OCI-LY7 (cell line): Measurements from ENCODE around the gene NEMP2. TPM values are rescaled to one million over a fixed set of nuclear protein-coding genes. Genes with fewer than 3 reads are reported as not detected.

Source experiments
- BruUV-seq: library from RNA; stranded (reverse); fragments of 400-500 nt; replicated peaks from 2 replicates; lab custom pipeline; 2021; lab: Mats Ljungman, UMichigan
- CTCF ChIA-PET: fragments of 300-600 bp; sonication (Branson Sonifier 250); formaldehyde crosslinking; loops from one replicate; lab custom pipeline; 2022; ENCODE audit warnings: antibody characterized with exemption; ENCODE audit not compliant: unreplicated experiment; lab: Charles Lee
- POLR2A ChIA-PET: fragments of 300-600 bp; sonication (Branson Sonifier 250); formaldehyde crosslinking; loops from one replicate; lab custom pipeline; 2022; ENCODE audit warnings: antibody characterized with exemption; lab: Charles Lee
- DNase-seq: peaks from one replicate; pipeline ENCODE4 v3.0.0-alpha.2; 2015; ENCODE audit warnings: low spot score
- H2AFZ ChIP-seq: fragments of 200-600 bp; sonication (generic), shearing (Covaris generic); 2 replicates; pipeline ENCODE4 v1.6.1; 2014; ENCODE audit warnings: mild to moderate bottlenecking, antibody characterized with exemption, low read length, moderate library complexity
- H3K27ac ChIP-seq: fragments of 200-600 bp; sonication (generic); 2 replicates; pipeline ENCODE4 v1.5.1; 2014; ENCODE audit warnings: mixed run types, low read depth, mild to moderate bottlenecking, moderate library complexity, low read length, inconsistent platforms; ENCODE audit not compliant: poor library complexity, severe bottlenecking
- H3K36me3 ChIP-seq: fragments of 200-600 bp; sonication (generic); 2 replicates; pipeline ENCODE4 v1.6.1; 2014; ENCODE audit warnings: mild to moderate bottlenecking, antibody characterized with exemption, low read length, moderate library complexity, mixed read lengths; ENCODE audit not compliant: insufficient read depth
- H3K4me1 ChIP-seq: fragments of 200-600 bp; sonication (generic); 2 replicates; pipeline ENCODE4 v1.5.1; 2014; ENCODE audit warnings: mild to moderate bottlenecking, low read length; ENCODE audit not compliant: insufficient read depth, poor library complexity, severe bottlenecking
- H3K4me2 ChIP-seq: fragments of 200-600 bp; sonication (generic); 2 replicates; pipeline ENCODE4 v1.6.1; 2014; ENCODE audit warnings: mild to moderate bottlenecking, low read length
- H3K4me3 ChIP-seq: fragments of 200-600 bp; sonication (generic); 2 replicates; pipeline ENCODE4 v1.5.1; 2014; ENCODE audit warnings: mild to moderate bottlenecking, low read depth, low read length; ENCODE audit not compliant: poor library complexity, severe bottlenecking
- H3K79me2 ChIP-seq: fragments of 200-600 bp; sonication (generic); 2 replicates; pipeline ENCODE4 v1.6.1; 2016; ENCODE audit warnings: low read depth, mild to moderate bottlenecking, low read length, moderate library complexity, mixed read lengths; ENCODE audit not compliant: insufficient read depth
- H3K9me2 ChIP-seq: fragments of 200-600 bp; sonication (generic); 2 replicates; pipeline ENCODE4 v1.6.1; 2016; ENCODE audit warnings: mild to moderate bottlenecking, low read length, mixed read lengths; ENCODE audit not compliant: insufficient read depth
- H3K9me3 ChIP-seq: fragments of 200-600 bp; sonication (generic); 2 replicates; pipeline ENCODE4 v1.6.1; 2014; ENCODE audit warnings: mild to moderate bottlenecking, mixed run types, low read length, mixed read lengths
- H4K20me1 ChIP-seq: fragments of 200-600 bp; sonication (generic); 2 replicates; pipeline ENCODE4 v1.6.1; 2014; ENCODE audit warnings: mild to moderate bottlenecking, antibody characterized with exemption, low read length, moderate library complexity, mixed read lengths; ENCODE audit not compliant: insufficient read depth
- EZH2phosphoT487 ChIP-seq: fragments of 200-600 bp; sonication (generic); IDR thresholded peaks from 2 replicates; pipeline ENCODE4 v1.6.1; 2018; ENCODE audit warnings: low read depth, borderline replicate concordance, mild to moderate bottlenecking, mixed run types, antibody characterized with exemption, low read length, moderate library complexity, mixed read lengths
- intact Hi-C: fragments of 100-400 bp; cut with micrococcal nuclease; formaldehyde crosslinking; loops from one replicate; pipeline ENCODE4 v1.10.0; 2022; ENCODE audit not compliant: unreplicated experiment
- total RNA-seq, 2 experiments: library from RNA; depleted of rRNA in 1 of 2; stranded (reverse); fragments of >200 nt in 1 of 2; shearing (Covaris generic) in 1 of 2; gene quantifications; 2 replicates each; pipeline ENCODE4 v1.2.3, GENCODE V29; 2014 to 2022
- TF ChIP-seq, protein P1 (sequence below): fragments of 200-600 bp; sonication (generic); conservative IDR thresholded peaks from 2 replicates; pipeline ENCODE4 v1.5.1; 2014; ENCODE audit warnings: mild to moderate bottlenecking, antibody characterized with exemption, low read length, moderate library complexity, mixed read lengths

Gene NEMP2
- total RNA-seq, 2 experiments from 2014 or later, result 5.6 to 18.5 TPM

DNA sequence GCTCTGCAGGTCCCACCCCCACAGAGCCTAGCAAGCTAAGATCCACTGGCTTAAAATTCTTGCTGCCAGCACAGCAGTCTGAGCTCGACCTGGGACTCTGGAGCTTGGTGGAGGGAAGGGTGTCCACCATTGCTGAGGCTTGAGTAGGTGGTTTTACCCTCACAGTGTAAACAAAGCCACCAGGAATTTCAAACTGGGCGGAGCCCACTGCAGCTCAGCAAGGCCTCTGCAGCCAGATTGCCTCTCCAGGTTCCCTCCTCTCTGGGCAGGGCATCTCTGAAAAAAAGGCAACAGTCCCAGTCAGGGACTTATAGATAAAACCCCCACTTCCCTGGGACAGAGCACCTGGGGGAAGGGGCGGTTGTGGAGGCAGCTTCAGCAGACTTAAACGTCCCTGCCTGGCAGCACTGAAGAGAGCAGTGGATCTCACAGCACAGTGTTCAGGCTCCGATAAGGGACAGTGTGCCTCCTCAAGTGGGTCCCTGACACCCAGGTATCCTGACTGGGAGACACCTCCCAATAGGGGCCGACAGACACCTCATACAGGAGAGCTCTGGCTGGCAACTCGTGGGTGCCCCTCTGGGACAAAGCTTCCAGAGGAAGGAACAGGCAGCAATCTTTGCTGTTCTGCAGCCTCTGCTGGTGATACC is 20.0 kb upstream of the NEMP2 start:
- BruUV-seq, result no TSS peak
- H3K27ac ChIP-seq, result no peak overlapping the region
- H3K9me2 ChIP-seq, result no peaks in the 10 kb centered on the region
- DNase-seq, result no peak
- H3K4me2 ChIP-seq, result no peak overlapping the region
- intact Hi-C loops, result no loop called here
- no peaks in the 10 kb centered on the region for H4K20me1 ChIP-seq
- no peak overlapping the region for H2AFZ ChIP-seq
- H3K9me3 ChIP-seq, result no peaks in the 10 kb centered on the region
- no peak for TF ChIP-seq EZH2phosphoT487
- TF ChIP-seq, protein P1, sequence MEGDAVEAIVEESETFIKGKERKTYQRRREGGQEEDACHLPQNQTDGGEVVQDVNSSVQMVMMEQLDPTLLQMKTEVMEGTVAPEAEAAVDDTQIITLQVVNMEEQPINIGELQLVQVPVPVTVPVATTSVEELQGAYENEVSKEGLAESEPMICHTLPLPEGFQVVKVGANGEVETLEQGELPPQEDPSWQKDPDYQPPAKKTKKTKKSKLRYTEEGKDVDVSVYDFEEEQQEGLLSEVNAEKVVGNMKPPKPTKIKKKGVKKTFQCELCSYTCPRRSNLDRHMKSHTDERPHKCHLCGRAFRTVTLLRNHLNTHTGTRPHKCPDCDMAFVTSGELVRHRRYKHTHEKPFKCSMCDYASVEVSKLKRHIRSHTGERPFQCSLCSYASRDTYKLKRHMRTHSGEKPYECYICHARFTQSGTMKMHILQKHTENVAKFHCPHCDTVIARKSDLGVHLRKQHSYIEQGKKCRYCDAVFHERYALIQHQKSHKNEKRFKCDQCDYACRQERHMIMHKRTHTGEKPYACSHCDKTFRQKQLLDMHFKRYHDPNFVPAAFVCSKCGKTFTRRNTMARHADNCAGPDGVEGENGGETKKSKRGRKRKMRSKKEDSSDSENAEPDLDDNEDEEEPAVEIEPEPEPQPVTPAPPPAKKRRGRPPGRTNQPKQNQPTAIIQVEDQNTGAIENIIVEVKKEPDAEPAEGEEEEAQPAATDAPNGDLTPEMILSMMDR, result no peak
- ChIA-PET POLR2A (interaction anchor here (0.7 to 1.7 kb wide), 2 partner anchors 7 to 10 kb away, joined by 3 to 5 read pairs; no protein-coding TSS in a partner anchor), CTCF (no interaction called here)
- H3K79me2 ChIP-seq, result no peaks in the 10 kb centered on the region
- no peaks in the 10 kb centered on the region for H3K36me3 ChIP-seq
- no peaks in the 10 kb centered on the region for H3K4me1 ChIP-seq
- no peak overlapping the region for H3K4me3 ChIP-seq

DNA sequence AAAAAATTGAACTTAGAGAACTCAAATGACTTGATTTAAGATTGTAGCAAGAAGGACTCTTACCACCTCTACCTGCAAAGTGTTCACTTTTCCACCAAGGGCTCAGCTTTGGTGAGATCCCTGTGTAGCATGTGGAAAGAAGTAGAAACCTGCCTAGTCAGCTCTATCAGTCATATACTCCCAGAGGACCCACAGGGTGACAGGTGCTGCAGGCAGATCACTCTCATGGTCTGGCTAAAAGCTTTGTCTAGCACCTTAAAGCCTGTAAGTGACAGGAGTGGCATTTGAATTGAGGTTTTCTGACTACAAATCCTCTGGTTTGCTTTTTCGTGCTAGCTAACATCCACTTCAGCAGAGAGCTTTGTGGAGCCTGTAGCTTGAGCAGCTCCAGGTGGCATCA is 18.7 kb upstream of the NEMP2 start:
- no peaks in the 10 kb centered on the region for H3K4me1 ChIP-seq
- H3K4me2 ChIP-seq, result no peak overlapping the region
- TF ChIP-seq EZH2phosphoT487, result no peak
- TF ChIP-seq, protein P1, result no peak
- H2AFZ ChIP-seq, result no peak overlapping the region
- no peak overlapping the region for H3K4me3 ChIP-seq
- H3K9me2 ChIP-seq, result no peaks in the 10 kb centered on the region
- H3K36me3 ChIP-seq, result no peaks in the 10 kb centered on the region
- H3K79me2 ChIP-seq, result no peaks in the 10 kb centered on the region
- ChIA-PET POLR2A (interaction anchor here (1.0 to 1.7 kb wide), 2 partner anchors 9 to 10 kb away, joined by 3 to 5 read pairs; no protein-coding TSS in a partner anchor), CTCF (no interaction called here)
- DNase-seq, result no peak
- intact Hi-C loops, result no loop called here
- BruUV-seq, result no TSS peak
- no peaks in the 10 kb centered on the region for H3K9me3 ChIP-seq
- H4K20me1 ChIP-seq, result no peaks in the 10 kb centered on the region
- H3K27ac ChIP-seq, result no peak overlapping the region

DNA sequence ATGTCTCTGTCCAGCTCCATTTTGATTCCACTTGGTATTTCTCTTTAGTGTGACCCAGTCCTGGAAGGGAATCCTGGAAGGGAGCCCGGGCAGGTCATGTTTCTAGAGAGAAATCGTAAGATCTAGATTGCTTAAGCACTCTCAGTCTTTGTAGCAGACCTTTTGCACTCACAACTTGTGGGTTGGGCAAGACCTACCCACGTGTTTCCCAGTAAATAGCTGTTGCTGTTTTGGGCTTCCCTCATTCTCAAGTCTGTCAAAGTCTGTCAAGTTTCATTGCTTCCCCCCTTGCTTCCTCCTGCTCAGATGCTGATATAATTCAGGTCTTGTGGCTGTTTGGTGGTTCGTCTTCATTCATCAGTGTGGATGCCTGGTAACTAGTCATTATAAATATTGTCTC is 17.4 kb upstream of the NEMP2 start:
- DNase-seq, result no peak
- H3K4me1 ChIP-seq, result no peaks in the 10 kb centered on the region
- no peak overlapping the region for H2AFZ ChIP-seq
- no peaks in the 10 kb centered on the region for H3K79me2 ChIP-seq
- no peaks in the 10 kb centered on the region for H3K9me3 ChIP-seq
- no peak overlapping the region for H3K27ac ChIP-seq
- no TSS peak for BruUV-seq
- no peaks in the 10 kb centered on the region for H4K20me1 ChIP-seq
- intact Hi-C loops, result no loop called here
- CTCF ChIA-PET, result no interaction called here
- no peaks in the 10 kb centered on the region for H3K36me3 ChIP-seq
- no peaks in the 10 kb centered on the region for H3K9me2 ChIP-seq
- no peak for TF ChIP-seq EZH2phosphoT487
- TF ChIP-seq, protein P1, result no peak
- no peak overlapping the region for H3K4me2 ChIP-seq
- POLR2A ChIA-PET, result interaction anchor here (0.5 to 1.5 kb wide), 2 partner anchors 18 to 461 kb away, joined by 3 to 5 read pairs; partner anchors contain the start of gene NEMP2
- no peak overlapping the region for H3K4me3 ChIP-seq
